HG03521 (cell line): ENCODE results near the gene MIF4GD.

Experiments used
- ATAC-seq: cut with Tn5 transposase; IDR thresholded peaks from one replicate; pipeline ENCODE4 v1.9.1; 2021; ENCODE audit warnings: mild to moderate bottlenecking, moderate library complexity; ENCODE audit not compliant: unreplicated experiment

Gene MIF4GD

DNA sequence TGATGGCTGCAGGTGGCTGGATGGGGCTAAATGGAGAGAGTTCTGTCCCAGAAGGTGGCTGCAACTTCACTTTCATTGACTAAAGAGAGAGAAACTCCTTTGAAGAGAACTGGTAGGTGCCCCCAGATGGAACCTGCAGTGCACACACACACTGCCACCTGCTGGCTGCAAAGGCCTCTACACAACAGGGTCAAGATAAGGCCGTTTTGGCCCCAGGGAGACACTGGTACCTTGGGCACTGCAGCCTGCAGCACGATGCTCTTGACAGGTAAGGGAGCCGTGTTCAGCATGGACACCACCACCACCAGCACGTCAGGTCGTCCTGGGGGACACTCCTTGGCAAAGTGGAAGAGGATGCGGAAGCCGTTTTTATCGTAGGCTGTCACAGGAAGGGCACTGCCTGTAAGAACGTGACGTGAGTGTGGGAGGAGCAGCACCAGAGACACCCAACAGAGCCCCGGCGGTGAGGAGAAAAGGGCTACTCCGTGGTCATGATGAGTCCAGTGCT, 32.3 kb downstream of the MIF4GD start:
- ATAC-seq, result no peak

DNA sequence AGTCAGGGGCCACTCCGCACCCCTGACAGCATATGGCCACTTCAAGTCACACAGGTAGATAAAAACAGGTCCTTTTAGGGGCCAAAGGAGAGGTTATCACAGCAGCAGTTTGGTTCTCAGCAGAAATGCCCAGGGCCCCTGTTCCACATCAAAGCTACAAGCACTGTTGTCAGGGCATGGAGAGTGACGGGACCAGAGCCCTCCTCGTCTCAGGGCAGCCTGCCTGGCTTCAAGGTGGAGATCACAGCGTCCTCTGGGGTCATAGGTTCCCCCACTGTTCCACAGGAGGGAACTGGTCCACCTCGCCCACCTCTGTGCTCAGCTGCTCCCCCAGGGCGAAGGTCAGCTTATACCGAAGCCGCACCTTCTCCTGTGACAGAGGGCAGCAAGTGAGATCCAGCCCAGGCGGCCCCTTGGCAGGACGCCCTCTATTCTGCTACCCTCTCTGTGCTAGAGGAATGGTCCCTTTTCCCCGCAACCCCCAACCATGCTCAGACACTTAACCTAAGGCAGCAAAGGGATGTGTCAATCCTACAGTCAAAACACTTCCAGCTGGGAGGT, 32.9 kb downstream of the MIF4GD start:
- no peak for ATAC-seq

DNA sequence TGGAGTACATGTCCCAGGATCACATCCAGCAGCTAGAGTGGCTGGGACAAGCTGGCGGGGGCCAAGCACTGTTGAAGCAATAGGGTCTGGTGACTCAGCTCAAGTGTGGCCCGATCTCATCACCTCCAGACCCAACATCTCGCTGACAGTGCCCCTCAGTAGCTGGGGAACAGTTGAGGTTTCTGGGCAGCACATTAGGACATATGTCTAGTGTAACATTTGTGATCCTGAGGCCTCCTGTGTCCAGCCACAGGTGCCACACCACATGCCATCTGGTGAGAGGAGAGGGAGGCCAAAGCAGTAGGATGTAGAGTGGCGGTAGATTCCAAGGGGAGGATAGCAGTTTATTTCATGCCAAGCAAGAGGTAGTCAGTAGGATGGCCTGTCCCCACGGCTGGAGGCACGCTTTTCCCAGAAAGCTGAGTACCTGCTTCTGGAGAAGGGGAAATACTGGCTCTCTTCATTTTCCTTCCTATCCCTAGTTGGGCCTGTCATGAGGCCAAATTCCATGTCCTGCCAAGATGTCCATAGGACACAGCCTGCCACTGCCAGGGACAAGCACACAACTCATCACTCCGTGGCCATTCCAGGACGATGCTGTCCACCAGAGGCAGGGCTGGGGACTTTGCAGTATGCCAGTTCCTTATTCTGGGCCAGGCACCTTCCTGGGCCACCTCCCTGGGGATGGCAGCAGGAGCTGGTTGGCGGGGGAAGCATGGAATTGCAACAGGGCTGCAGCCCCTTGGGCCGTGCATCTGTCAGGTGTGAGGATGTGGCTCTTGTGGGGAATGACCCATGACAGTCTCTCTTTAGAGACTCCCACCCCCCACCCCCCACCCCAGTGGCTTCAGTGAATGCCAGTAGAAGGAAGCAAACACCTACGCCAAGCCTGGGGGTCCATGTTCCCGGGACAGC, 33.7 kb downstream of the MIF4GD start:
- ATAC-seq, result no peak

DNA sequence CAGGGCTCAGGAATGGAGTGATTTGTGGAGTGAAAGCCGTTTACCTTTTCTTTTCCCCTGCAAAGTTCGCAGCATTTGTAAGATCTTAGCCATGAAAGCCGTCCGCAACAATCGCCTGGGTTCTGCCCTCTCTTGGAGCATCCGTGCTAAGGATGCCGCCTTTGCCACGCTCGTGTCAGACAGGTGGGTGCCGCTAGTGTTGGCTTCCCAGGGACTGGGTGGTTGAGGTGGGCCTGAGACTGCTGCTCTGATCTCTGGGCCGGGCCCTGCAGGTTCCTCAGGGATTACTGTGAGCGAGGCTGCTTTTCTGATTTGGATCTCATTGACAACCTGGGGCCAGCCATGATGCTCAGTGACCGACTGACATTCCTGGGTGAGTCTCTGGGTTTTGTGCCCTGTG, 38.2 kb downstream of the MIF4GD start:
- no peak for ATAC-seq

DNA sequence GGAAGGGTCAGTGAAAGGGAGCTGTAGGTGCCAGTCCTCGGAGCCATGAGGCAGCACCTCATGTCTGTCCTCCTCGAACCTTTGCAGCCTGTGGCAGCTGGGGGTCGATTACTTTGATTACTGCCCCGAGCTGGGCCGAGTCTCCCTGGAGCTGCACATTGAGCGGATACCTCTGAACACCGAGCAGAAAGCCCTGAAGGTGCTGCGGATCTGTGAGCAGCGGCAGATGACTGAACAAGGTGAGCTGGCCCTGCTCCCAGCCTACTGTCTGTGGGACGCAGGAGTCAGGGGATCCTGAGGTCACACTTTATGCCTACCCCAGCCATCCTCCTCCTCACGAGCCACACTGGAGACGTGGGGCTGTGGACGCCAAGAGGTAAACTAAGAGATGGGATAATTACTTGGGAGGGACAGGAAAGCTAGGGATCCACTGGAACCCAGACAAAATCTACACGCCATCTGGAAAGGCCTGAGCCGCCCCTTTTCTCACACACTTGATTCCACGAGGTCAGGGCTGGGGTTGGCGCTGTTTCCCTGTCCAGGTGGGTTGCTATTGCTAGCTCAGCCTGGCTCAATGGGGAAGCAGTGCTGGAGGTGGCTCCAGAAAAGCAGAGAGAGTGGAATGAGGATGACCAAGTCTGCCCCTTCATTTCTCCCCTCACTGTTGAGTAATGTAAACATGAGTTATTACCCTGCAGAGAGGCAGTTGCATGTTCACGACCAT, 39.1 kb downstream of the MIF4GD start:
- no peak for ATAC-seq

DNA sequence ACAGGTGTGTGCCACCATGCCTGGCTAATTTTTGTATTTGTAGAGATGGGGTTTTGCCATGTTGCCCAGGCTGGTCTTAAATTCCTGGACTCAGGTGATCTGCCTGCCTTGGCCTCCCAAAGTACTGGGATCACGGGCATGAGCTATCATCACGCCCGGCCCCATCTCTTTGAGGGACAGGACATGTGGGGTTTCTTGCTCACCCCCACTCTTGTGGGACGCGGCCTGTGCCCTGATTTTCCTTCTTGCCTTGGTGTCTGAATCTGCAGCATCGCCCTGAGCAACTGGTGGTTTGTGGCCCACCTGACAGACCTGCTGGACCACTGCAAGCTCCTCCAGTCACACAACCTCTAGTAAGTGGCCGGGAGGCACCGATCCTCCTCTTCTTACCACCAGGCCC, 40.0 kb downstream of the MIF4GD start:
- ATAC-seq, result no peak

DNA sequence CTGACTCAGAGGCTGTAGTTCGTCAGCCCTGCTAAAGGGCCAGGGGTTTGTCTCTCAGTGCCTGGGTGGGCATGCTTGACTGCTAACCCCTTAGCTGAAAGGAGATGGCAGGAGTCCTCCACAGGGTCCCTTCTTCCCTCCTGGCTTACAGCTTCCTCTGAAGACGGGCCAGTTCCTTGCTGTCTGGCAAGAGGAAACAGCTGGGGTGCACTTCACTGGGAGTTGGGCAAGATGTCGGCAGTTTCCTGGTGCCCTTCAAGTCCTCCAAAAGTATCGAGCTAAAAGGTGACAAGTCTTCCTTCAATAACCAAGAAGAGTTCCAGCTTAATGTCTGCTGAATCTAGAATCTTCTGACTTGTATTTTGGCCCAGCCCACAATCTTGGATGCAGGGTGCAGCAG, 42.2 kb downstream of the MIF4GD start:
- ATAC-seq, result no peak

DNA sequence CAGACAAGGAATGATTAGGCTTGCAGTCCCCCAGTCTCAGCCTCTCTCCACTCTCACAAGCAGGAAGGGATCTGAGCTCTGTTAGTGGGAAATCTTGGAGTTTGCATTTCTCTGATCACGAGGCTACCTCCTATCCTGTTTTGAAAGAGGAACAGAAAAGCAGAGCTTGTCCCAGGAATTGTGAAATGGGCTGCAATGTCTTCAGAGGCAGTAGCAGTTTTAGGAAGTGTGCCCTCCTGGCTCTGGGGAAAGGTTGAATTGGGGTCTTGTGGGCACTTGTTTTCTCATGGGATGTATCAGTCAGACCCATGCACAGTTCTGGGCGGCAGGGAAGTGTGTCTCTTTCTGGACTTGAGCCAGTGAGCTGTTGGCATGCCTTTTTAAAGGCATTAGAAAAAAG, 42.7 kb downstream of the MIF4GD start:
- no peak for ATAC-seq

DNA sequence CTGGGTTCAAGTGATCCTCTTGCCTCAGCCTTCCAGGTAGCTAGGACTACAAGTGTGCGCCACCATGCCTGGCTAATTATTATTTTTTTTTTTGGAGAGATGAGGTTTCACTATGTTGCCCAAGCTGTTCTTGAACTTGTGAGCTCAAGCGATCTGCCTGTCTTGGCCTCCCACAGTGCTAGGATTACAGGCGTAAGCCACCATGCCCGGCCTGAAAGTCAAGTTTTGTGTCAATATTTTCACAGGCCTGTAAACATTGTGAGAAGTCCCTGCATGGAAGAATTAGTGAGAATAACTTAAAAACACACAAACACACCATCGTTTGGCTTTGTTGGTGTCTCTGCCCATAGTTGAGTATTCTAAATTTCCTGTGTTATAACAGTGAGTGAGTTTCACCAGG, 43.3 kb downstream of the MIF4GD start:
- no peak for ATAC-seq

DNA sequence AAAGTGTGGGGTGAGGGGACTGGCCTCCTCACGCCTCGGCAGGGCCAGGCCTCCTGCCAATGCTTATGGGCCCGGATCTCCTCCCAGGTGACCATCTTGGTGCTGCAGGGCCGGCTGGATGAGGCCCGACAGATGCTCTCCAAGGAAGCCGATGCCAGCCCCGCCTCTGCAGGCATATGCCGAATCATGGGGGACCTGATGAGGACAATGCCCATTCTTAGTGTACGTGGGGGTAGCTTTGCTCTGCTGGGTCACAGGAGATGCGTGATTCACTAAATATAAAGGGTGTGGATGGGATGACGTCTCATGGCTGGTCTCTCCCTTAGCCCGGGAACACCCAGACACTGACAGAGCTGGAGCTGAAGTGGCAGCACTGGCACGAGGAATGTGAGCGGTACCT, 46.0 kb downstream of the MIF4GD start:
- no peak for ATAC-seq

DNA sequence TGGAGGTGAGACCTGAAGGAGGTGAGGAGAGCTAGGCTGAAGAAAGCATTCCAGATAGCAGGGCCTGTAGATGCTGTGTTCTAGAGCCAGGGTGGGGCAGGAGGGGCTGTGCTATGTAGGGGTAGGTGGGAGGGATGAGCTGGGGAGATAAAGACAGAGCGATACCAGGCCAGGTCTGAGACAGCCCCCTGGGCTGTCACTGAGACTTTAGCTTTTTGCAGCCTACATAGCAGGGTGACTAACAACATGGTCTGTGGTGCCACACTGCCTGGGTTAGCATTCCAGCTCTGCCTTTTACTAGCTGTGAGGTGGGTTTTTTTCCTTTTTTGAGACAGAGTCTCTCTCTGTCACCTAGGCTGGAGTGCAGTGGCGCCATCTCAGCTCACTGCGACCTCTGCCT, 51.2 kb downstream of the MIF4GD start:
- ATAC-seq, result no peak

DNA sequence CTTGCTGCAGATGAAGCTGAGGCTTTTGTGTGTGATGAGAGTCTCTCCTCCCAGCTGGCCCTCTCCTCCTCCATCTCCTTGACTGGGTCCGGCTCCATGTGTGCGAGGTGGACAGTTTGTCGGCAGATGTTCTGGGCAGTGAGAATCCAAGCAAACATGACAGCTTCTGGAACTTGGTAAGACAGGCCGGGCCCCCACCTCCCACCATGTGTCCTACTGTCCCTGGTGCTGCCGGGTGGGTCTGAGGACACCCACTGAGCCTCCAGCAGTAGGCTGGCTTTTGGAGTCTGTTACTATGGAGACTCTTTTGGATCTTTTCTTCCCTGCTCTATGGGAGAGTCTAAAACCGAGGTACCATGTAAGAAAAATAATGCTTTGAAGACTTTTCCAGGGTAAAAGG, 52.9 kb downstream of the MIF4GD start:
- ATAC-seq, result no peak
